ENCODE results near the gene MYOF.

DNA sequence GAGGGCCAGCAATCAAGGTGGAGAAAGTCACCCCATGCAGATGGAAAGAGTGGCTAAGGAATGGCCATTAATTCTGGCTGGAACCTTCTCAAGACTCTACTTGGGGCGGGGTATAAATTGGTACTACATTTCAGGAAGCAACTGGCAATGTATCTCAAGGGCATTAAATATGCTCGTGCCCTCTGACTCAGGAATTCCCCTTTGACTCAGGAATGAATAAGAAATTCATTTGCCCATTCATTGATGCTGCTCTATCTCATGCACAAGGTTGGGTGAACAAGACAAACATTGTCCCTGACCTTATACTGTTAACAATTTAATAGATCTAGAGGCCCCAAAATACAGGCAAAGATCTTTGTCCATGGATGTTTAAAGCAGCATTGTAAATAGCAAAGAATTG, 188.1 kb downstream of the MYOF start:
- no peak for TF ChIP-seq ZFP30 (CRISPR knock-in tag; IDR thresholded peaks at IDR 0.05)
- TF ChIP-seq, protein P1, sequence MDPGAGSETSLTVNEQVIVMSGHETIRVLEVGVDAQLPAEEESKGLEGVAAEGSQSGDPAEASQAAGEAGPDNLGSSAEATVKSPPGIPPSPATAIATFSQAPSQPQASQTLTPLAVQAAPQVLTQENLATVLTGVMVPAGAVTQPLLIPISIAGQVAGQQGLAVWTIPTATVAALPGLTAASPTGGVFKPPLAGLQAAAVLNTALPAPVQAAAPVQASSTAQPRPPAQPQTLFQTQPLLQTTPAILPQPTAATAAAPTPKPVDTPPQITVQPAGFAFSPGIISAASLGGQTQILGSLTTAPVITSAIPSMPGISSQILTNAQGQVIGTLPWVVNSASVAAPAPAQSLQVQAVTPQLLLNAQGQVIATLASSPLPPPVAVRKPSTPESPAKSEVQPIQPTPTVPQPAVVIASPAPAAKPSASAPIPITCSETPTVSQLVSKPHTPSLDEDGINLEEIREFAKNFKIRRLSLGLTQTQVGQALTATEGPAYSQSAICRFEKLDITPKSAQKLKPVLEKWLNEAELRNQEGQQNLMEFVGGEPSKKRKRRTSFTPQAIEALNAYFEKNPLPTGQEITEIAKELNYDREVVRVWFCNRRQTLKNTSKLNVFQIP (CRISPR knock-in tag; IDR thresholded peaks at IDR 0.05; ENCODE audit: borderline replicate concordance, low read depth): no peak
- TF ChIP-seq, protein P2, sequence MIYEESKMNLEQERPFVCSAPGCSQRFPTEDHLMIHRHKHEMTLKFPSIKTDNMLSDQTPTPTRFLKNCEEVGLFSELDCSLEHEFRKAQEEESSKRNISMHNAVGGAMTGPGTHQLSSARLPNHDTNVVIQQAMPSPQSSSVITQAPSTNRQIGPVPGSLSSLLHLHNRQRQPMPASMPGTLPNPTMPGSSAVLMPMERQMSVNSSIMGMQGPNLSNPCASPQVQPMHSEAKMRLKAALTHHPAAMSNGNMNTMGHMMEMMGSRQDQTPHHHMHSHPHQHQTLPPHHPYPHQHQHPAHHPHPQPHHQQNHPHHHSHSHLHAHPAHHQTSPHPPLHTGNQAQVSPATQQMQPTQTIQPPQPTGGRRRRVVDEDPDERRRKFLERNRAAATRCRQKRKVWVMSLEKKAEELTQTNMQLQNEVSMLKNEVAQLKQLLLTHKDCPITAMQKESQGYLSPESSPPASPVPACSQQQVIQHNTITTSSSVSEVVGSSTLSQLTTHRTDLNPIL (CRISPR knock-in tag; IDR thresholded peaks at IDR 0.05; ENCODE audit: low read depth): no peak
- TF ChIP-seq, protein P3, sequence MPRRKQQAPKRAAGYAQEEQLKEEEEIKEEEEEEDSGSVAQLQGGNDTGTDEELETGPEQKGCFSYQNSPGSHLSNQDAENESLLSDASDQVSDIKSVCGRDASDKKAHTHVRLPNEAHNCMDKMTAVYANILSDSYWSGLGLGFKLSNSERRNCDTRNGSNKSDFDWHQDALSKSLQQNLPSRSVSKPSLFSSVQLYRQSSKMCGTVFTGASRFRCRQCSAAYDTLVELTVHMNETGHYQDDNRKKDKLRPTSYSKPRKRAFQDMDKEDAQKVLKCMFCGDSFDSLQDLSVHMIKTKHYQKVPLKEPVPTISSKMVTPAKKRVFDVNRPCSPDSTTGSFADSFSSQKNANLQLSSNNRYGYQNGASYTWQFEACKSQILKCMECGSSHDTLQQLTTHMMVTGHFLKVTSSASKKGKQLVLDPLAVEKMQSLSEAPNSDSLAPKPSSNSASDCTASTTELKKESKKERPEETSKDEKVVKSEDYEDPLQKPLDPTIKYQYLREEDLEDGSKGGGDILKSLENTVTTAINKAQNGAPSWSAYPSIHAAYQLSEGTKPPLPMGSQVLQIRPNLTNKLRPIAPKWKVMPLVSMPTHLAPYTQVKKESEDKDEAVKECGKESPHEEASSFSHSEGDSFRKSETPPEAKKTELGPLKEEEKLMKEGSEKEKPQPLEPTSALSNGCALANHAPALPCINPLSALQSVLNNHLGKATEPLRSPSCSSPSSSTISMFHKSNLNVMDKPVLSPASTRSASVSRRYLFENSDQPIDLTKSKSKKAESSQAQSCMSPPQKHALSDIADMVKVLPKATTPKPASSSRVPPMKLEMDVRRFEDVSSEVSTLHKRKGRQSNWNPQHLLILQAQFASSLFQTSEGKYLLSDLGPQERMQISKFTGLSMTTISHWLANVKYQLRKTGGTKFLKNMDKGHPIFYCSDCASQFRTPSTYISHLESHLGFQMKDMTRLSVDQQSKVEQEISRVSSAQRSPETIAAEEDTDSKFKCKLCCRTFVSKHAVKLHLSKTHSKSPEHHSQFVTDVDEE (CRISPR knock-in tag; IDR thresholded peaks at IDR 0.05): no peak
- TF ChIP-seq ISL1 (CRISPR knock-in tag; IDR thresholded peaks at IDR 0.05): no peak
- TF ChIP-seq ARNTL (CRISPR knock-in tag; IDR thresholded peaks at IDR 0.05; ENCODE audit: borderline replicate concordance, low read depth): no peak
- no peak for TF ChIP-seq RARB (CRISPR knock-in tag; IDR thresholded peaks at IDR 0.05)
- TF ChIP-seq, protein P4, sequence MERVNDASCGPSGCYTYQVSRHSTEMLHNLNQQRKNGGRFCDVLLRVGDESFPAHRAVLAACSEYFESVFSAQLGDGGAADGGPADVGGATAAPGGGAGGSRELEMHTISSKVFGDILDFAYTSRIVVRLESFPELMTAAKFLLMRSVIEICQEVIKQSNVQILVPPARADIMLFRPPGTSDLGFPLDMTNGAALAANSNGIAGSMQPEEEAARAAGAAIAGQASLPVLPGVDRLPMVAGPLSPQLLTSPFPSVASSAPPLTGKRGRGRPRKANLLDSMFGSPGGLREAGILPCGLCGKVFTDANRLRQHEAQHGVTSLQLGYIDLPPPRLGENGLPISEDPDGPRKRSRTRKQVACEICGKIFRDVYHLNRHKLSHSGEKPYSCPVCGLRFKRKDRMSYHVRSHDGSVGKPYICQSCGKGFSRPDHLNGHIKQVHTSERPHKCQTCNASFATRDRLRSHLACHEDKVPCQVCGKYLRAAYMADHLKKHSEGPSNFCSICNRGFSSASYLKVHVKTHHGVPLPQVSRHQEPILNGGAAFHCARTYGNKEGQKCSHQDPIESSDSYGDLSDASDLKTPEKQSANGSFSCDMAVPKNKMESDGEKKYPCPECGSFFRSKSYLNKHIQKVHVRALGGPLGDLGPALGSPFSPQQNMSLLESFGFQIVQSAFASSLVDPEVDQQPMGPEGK (CRISPR knock-in tag; IDR thresholded peaks at IDR 0.05; ENCODE audit: borderline replicate concordance): no peak
- TF ChIP-seq ZFP3 (CRISPR knock-in tag; IDR thresholded peaks at IDR 0.05): no peak
- no peak for TF ChIP-seq ESRRG (CRISPR knock-in tag; IDR thresholded peaks at IDR 0.05)
- no peak for TF ChIP-seq PPARA (CRISPR knock-in tag; IDR thresholded peaks at IDR 0.05; ENCODE audit: borderline replicate concordance)

Data from SK-N-SH treated with all-trans-retinoic acid at 6 μM for 48 hours (cell line).